ENCODE measurements around the gene RNF208. TPM values are rescaled to one million over a fixed set of nuclear protein-coding genes. Genes with fewer than 3 reads are reported as not detected.

Gene RNF208
- total RNA-seq, 1 donor from 2014 or later, result 5.8 TPM

DNA sequence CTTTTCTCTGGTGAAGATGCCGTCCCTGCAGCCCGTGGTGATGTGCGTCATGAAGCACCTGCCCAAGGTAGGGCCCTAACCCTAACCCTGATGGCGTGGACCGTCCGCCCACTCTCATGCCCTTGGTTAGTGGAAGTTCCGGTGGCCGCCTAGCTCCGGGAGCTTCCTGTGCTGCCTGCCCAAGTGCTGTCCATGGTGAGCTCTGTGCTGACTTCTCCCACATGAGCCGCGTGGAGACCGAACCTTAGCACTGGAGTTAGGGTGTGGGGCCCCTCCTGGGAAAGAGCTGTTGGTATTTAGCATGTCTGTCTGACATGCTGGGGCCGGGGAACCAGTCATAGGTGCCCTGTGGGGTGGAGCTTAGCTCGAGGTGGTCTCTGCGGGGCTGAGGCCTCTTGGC, 34.3 kb upstream of the RNF208 start:
- Histone ChIP-seq H3K27me3 (ENCODE audit: low read depth) (no peaks in the 10 kb centered on the region), H3K9me3 (no peaks in the 10 kb centered on the region), H3K4me1 (peaks cover 23% of the 10 kb centered on the region), H3K36me3 (peaks cover 30% of the 10 kb centered on the region), H3K27ac (no peak overlapping the region), H3K4me3 (peak overlapping the region; percentile 100)
- no peak for DNase-seq
- intact Hi-C loops (cut with DNase I), result no loop called here
- TF ChIP-seq CTCF (IDR thresholded peaks at IDR 0.05), result no peak
- no peak for ATAC-seq

- Histone ChIP-seq H3K27me3 (ENCODE audit: low read depth) (no peaks in the 10 kb centered on the region), H3K4me3 (peak overlapping the region; percentile 100), H3K36me3 (peaks cover 30% of the 10 kb centered on the region), H3K9me3 (no peaks in the 10 kb centered on the region), H3K27ac (peak overlapping the region; percentile 83), H3K4me1 (peaks cover 23% of the 10 kb centered on the region)
- DNase-seq, result peak; percentile 79
- peak; percentile 41 to 58 for ATAC-seq
- intact Hi-C loops (cut with DNase I), result no loop called here
- TF ChIP-seq CTCF (IDR thresholded peaks at IDR 0.05), result no peak
Measured at GRCh38 chr9:137255448-137256114, 33.5 kb upstream of the RNF208 start.

DNA sequence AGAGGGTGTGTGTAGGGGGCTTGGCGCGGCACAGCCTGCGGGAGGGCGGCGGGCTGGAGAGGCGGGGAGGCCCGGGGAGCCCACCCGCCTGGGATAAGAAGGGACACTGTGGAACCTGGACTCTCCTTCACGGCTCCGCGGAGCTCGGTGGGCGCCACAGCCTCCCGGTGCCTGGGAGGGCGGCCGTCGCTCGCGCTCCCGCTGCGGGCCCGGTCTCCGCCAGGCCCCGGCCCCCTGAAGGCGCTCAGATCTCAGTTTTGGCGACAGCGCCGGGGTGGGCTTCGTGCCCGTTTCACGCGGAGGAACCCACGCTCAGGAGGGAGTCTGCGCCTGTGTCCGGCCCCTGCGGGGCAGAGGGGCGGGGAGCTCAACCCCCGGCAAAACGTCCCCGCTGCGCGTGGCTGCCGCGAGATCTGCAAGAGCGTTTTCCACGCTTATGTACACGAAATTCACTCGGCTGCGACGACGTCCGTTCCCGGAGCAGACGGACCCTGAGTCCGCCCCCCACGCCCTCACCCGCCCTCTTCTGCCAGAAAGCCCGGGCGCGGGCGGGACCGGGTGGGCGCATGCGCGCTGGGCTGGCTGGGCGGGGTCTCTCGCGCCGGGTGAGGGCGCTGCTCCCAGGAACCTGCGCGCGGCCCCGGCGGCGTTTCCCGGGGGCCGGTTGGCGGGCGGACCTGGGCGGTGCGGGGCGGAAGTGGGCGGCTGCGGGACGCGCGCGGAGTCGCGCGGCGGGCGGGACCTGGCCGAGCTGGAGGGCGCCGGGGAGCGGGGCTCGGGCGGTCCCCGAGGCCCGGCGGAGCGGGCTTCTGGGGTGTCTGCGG, 32.8 kb upstream of the RNF208 start, which contains the start of gene NELFB:
Gene NELFB, plus strand, starts transcription at position 704 of the 824 bp plus-strand sequence.
- DNase-seq (peak; percentile 94), ATAC-seq (peak; percentile 94 to 96)
- peaks cover 30% of the 10 kb centered on the region for H3K36me3 ChIP-seq
- intact Hi-C loops (cut with DNase I), result no loop called here
- no peaks in the 10 kb centered on the region for H3K9me3 ChIP-seq
- H3K4me3 ChIP-seq, result peak within 1 kb of the TSS; percentile 100
- no peaks in the 10 kb centered on the region for H3K27me3 ChIP-seq (ENCODE audit: low read depth)
- TF ChIP-seq CTCF (IDR thresholded peaks at IDR 0.05), result no peak
- H3K27ac ChIP-seq, result peak within 1 kb of the TSS; percentile 83
- peaks cover 23% of the 10 kb centered on the region for H3K4me1 ChIP-seq

DNA sequence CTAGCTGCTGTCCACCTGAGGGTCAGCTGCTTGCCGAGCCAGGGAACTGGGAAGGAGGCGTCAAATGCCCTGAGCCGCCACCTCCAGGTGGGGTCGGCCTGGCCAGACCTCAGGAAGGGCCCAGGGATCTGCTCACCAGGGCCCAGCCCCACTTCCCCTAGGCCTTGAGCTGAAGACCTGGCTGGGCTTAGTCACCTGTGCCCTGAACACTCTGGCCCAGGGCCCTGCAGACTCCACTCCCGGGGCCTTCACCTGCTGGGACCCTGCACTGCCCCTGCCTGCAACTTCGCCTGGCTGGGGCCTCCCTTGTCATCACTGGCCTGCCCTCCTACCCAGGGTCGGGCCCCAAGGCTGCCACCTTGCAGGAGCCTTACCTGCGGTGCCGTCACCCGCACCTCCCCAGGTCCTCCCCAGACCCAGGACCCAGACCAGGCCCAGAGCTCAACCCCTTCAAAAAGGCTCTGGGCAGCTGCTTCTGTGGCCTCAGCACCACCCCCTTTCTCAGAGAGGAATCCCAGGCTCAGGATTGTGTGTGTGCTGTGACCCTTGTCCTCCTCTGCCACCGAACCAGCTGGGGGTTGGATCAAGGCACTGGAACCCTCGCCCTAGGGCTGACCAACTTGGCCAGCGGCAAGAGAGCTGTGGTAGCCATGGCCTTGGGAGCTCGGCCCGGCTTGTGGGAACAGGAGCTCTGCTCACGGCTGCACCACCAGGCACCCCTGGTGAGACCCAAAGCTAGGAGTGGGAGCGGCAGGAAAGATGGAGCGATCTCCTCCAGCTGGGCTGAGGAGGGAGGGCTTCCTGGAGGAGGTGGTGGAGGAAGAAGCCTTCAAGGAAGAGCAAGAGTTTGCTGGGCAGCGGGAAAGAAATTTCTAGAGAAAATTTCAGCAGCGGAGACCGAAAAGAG, 31.9 kb upstream of the RNF208 start:
- Histone ChIP-seq H3K27me3 (ENCODE audit: low read depth) (no peaks in the 10 kb centered on the region), H3K36me3 (peaks cover 21% of the 10 kb centered on the region), H3K4me1 (peaks cover 23% of the 10 kb centered on the region), H3K4me3 (peak overlapping the region; percentile 100), H3K27ac (peak overlapping the region; percentile 76), H3K9me3 (no peaks in the 10 kb centered on the region)
- DNase-seq (no peak), ATAC-seq (peak in 1 of 2 donors; percentile 1)
- TF ChIP-seq CTCF (IDR thresholded peaks at IDR 0.05), result no peak
- intact Hi-C loops (cut with DNase I), result no loop called here

Data from lower lobe of right lung (tissue), 2 donors.